COLO668 (cell line): ENCODE data around the gene STARD8.
"Not testable (repeated sequence)": the region's sequence is repeated elsewhere in the genome, so short reads cannot be mapped to it uniquely, and the experiment has no call there.

Source experiments
- DNase-seq: peaks from one replicate; lab custom pipeline; 2025; ENCODE audit not compliant: unreplicated experiment; lab: John Stamatoyannopoulos, UW

The STARD8 gene

GRCh38 chrX:68647156-68647957, at the start of gene STARD8:
Gene STARD8 (plus strand): TSS chrX:68647666. CDS start chrX:68647883, 217 bp downstream.
- DNase-seq, result no peak

GRCh38 chrX:68598841-68599240, 48.6 kb upstream of the STARD8 start:
- DNase-seq, result no peak

GRCh38 chrX:68599256-68600152, 48.0 kb upstream of the STARD8 start:
- peak; percentile 0 for DNase-seq

GRCh38 chrX:68604216-68604615, 43.2 kb upstream of the STARD8 start:
- not testable (repeated sequence) for DNase-seq

- DNase-seq, result not testable (repeated sequence)
Observed at GRCh38 chrX:68614733-68615132, 32.7 kb upstream of the STARD8 start.

- DNase-seq, result no peak
Observed at GRCh38 chrX:68627986-68628385, 19.5 kb upstream of the STARD8 start.

GRCh38 chrX:68629936-68630335, 17.5 kb upstream of the STARD8 start:
- not testable (repeated sequence) for DNase-seq

GRCh38 chrX:68631336-68631735, 16.1 kb upstream of the STARD8 start:
- no peak for DNase-seq

- no peak for DNase-seq
Observed at GRCh38 chrX:68632491-68632890, 15.0 kb upstream of the STARD8 start.

- no peak for DNase-seq
Observed at GRCh38 chrX:68633981-68634380, 13.5 kb upstream of the STARD8 start.

GRCh38 chrX:68634649-68635227, 12.7 kb upstream of the STARD8 start:
- DNase-seq, result no peak

GRCh38 chrX:68640661-68641060, 6.8 kb upstream of the STARD8 start:
- DNase-seq, result no peak

- no peak for DNase-seq
Observed at GRCh38 chrX:68644861-68645260, 2.6 kb upstream of the STARD8 start.

GRCh38 chrX:68646421-68646820, 1.0 kb upstream of the STARD8 start:
- DNase-seq, result no peak

GRCh38 chrX:68648960-68649359, 1.5 kb downstream of the STARD8 start:
- DNase-seq, result no peak

- no peak for DNase-seq
Observed at GRCh38 chrX:68650491-68650890, 3.0 kb downstream of the STARD8 start.

GRCh38 chrX:68651110-68651509, 3.6 kb downstream of the STARD8 start:
- DNase-seq, result no peak

- DNase-seq, result no peak
Observed at GRCh38 chrX:68652326-68653170, 5.1 kb downstream of the STARD8 start.

GRCh38 chrX:68654693-68655092, 7.2 kb downstream of the STARD8 start:
- DNase-seq, result no peak

GRCh38 chrX:68656473-68656872, 9.0 kb downstream of the STARD8 start:
- not testable (repeated sequence) for DNase-seq

GRCh38 chrX:68658530-68658929, 11.1 kb downstream of the STARD8 start:
- DNase-seq, result no peak
